Colonic mucosa (tissue), 4 donors: ENCODE results near the gene SMIM35. TPM values are rescaled to one million over a fixed set of nuclear protein-coding genes. Genes with fewer than 3 reads are reported as not detected.
"Not testable (repeated sequence)": the region's sequence is repeated elsewhere in the genome, so short reads cannot be mapped to it uniquely, and the experiment has no call there.

Source experiments
- DNase-seq: peaks from one replicate; pipeline ENCODE4 v3.0.0-alpha.2; 2020
- H3K27ac ChIP-seq: fragments of 200-600 bp; one replicate; pipeline ENCODE4 v1.8.0; 2021
- H3K27me3 ChIP-seq: fragments of 200-600 bp; one replicate; pipeline ENCODE4 v1.8.0; 2021
- H3K36me3 ChIP-seq: fragments of 200-600 bp; one replicate; pipeline ENCODE4 v1.8.0; 2021
- H3K4me1 ChIP-seq: fragments of 200-600 bp; one replicate; pipeline ENCODE4 v1.8.0; 2021; ENCODE audit warnings: mild to moderate bottlenecking
- H3K4me3 ChIP-seq: fragments of 200-600 bp; one replicate; pipeline ENCODE4 v1.8.0; 2021
- H3K9ac ChIP-seq, 2 donors: one replicate each; pipeline ENCODE4 v1.7.0; 2013; ENCODE audit warnings: control low read depth in 2 of 2, low read depth in 2 of 2, low read length in 2 of 2
- H3K9me3 ChIP-seq: fragments of 200-600 bp; one replicate; pipeline ENCODE4 v1.8.0; 2021
- intact Hi-C: fragments of 100-400 bp; cut with DNase I; formaldehyde crosslinking; loops from one replicate; pipeline ENCODE4 v1.14.1; 2022
- total RNA-seq, 2 donors: library from RNA; stranded (reverse); fragmentation: NEBNext Ultra II Directional in 1 of 2; extraction: Animal tissue kit (Norgen Biotek cat#: 25700) in 1 of 2; gene quantifications; one replicate each; pipeline ENCODE4 v1.2.1, GENCODE V29; 2021
- TF ChIP-seq, protein P1 (sequence below): fragments of 200-600 bp; IDR thresholded peaks from one replicate; pipeline ENCODE4 v1.8.0; 2022; ENCODE audit warnings: antibody characterized with exemption, mild to moderate bottlenecking
- donor health status: healthy.
- donor health status: DM: no; HTN: no; CAD: no.
- donor health status: DM: no; HTN: no; CAD: no.

SMIM35 gene
- total RNA-seq, 2 donors from 2014 or later, result not detected

DNA sequence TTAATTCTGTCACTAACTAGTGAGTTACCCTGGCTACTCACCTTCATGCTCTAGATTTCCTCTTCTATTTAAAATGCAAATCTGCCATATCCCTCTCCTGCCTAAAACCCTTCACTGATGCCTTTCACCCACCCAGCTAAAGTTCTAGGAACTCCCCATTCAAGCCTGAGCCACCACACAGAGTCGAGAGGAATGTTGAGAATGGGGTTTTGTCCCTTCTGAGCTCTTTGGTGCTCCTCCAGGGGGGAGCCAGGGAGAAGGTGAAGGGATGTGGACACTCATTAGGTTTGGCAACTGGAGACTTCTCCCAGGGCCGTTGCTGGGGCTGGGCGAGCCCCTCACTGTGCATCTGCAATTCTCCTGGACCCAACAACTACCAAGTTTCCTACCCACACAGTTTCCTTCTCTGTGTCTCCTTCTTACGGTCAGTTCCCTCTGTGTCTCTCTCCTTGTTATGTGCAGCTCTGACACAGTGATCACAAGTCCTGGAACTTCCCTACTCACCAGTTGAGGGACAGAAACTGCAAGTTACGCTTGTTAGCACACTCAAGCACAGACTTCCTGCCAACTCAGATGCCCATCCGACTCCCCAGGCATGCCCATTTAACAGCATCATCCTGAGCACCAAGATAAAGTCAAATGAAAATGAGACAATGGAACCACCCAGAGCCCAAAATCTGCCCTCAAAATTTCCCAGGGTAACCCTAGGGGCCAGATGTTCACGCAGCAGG lies 107.1 kb downstream of the SMIM35 start:
- H3K27me3 ChIP-seq, result no peaks in the 10 kb centered on the region
- no peaks in the 10 kb centered on the region for H3K36me3 ChIP-seq
- H3K27ac ChIP-seq, result peak overlapping the region; percentile 26
- intact Hi-C loops, result no loop called here
- no peak overlapping the region for H3K4me3 ChIP-seq
- TF ChIP-seq, protein P1, sequence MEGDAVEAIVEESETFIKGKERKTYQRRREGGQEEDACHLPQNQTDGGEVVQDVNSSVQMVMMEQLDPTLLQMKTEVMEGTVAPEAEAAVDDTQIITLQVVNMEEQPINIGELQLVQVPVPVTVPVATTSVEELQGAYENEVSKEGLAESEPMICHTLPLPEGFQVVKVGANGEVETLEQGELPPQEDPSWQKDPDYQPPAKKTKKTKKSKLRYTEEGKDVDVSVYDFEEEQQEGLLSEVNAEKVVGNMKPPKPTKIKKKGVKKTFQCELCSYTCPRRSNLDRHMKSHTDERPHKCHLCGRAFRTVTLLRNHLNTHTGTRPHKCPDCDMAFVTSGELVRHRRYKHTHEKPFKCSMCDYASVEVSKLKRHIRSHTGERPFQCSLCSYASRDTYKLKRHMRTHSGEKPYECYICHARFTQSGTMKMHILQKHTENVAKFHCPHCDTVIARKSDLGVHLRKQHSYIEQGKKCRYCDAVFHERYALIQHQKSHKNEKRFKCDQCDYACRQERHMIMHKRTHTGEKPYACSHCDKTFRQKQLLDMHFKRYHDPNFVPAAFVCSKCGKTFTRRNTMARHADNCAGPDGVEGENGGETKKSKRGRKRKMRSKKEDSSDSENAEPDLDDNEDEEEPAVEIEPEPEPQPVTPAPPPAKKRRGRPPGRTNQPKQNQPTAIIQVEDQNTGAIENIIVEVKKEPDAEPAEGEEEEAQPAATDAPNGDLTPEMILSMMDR, result no peak
- H3K9ac ChIP-seq, result no peak overlapping the region
- no peak for DNase-seq
- H3K9me3 ChIP-seq, result no peaks in the 10 kb centered on the region
- no peaks in the 10 kb centered on the region for H3K4me1 ChIP-seq

DNA sequence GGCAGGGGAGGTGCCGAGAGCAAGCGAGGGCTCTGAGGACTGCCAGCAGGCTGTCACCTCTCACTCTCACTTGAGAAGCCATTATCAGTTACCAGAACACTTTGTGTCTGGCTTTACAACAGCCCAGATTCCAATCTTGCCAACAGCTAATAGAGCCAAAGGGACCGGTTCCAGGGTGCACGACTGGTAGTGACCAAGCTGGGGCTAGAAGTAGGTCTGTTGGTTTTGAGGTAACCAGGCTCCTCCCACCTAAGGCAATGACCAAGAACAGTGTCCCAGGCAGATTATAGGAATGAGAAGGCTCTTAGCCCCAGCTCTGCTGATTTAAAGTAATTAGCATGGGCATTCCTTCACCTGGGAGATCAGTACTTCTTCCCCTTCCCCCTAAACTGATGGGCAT lies 107.8 kb downstream of the SMIM35 start:
- Histone ChIP-seq H3K27me3 (no peaks in the 10 kb centered on the region), H3K4me3 (no peak overlapping the region), H3K9me3 (no peaks in the 10 kb centered on the region), H3K36me3 (no peaks in the 10 kb centered on the region), H3K27ac (peak overlapping the region; percentile 26), H3K9ac (no peak overlapping the region), H3K4me1 (no peaks in the 10 kb centered on the region)
- DNase-seq, result no peak
- TF ChIP-seq, protein P1, result no peak
- intact Hi-C loops, result no loop called here

DNA sequence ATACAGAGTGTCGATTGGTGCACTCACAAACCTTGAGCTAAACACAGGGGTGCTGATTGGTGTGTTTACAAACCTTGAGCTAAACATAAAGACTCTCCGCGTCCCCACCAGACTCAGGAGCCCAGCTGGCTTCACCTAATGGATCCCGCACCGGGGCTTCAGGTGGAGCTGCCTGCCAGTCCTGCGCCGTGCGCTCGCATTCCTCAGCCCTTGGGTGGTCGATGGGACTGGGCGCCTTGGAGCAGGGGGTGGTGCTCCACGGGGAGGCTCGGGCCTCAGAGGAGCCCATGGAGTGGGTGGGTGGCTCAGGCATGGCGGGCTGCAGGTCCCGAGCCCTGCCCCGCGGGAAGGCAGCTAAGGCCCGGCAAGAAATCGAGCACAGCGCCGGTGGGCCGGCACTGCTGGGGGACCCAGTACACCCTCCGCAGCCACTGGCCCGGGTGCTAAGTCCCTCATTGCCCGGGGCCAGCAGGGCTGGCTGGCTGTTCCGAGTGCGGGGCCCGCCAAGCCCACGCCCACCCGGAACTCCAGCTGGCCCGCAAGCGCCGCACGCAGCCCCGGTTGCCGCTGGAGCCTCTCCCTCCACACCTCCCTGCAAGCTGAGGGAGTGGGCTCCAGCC lies 108.4 kb downstream of the SMIM35 start:
- intact Hi-C loops, result not testable (repeated sequence)

DNA sequence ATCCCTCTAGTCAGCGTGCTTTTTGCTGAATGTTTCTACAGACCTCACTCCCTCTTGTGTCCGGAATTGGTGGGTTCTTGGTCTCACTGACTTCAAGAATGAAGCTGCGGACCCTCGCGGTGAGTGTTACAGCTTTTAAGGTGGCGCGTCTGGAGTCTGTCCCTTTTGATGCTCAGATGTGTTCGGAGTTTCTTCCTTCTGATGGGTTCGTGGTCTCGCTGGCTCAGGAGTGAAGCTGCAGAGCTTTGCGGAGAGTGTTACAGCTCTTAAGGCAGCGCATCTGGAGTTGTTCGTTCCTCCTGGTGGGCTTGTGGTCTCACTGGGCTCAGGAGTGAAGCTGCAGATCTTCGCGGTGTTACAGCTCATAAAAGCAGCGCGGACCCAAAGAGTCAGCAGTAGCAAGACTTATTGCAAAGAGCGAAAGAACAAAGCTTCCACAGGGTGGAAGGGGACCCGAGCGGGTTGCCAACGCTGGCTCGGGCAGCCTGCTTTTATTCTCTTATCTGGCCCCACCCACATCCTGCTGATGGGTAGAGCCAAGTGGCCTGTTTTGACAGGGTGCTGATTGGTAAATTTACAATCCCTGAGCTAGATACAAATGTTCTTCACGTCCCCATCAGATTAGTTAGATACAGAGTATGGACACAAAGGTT lies 109.0 kb downstream of the SMIM35 start:
- intact Hi-C loops, H3K4me3 ChIP-seq, H3K9ac ChIP-seq, H3K9me3 ChIP-seq, H3K27ac ChIP-seq, H3K36me3 ChIP-seq, H3K27me3 ChIP-seq, DNase-seq: not testable (repeated sequence)
- H3K4me1 ChIP-seq, result peaks cover 10% of the 10 kb centered on the region

More for the DNA sequence above, 108.4 kb downstream of the SMIM35 start:
- not testable (repeated sequence) for H3K4me1 ChIP-seq, H3K36me3 ChIP-seq, H3K9ac ChIP-seq, H3K4me3 ChIP-seq, H3K9me3 ChIP-seq, H3K27me3 ChIP-seq, H3K27ac ChIP-seq, DNase-seq

DNA sequence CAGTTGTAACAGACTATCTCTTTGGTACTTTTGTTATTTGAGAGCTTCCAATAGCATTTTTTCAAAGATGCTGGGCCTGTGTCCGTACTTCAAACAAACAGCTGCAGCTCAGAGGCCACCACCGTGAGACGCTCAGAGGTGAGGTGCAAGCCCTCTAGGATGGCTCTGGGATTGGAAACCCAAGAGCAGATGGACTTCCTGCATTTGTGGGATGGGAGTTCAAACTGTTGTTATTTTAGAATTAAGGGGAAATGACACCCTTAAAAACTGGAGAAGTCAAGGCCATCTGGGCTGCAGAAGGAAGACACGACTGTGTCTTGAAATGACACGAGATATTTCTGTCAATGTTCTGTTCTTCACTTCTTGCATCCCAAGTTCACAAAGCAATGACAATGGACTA lies 109.7 kb downstream of the SMIM35 start:
- H3K27ac ChIP-seq, result no peak overlapping the region
- intact Hi-C loops, result no loop called here
- H3K27me3 ChIP-seq, result no peaks in the 10 kb centered on the region

DNA sequence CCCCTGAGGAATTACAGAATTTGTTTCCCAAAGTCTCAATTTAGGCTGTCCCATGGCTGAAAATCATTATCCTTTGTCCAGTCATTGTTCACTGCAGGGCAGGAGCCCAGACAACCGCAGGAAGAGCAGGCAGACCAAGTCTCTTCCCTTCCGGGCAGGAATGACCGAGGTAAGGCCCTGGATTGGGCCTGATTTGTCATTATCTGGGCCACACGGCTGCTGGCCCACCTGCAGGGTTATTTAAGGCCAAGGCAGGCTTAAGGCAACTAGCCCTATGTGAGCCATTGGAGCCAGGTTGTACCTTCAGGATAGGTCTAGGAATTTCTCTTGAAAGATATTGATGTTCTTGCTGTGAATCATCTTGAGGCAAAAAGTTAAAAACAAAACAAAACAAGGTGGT lies 110.3 kb downstream of the SMIM35 start:
- no peak overlapping the region for H3K27ac ChIP-seq
- intact Hi-C loops, result no loop called here
- H3K9ac ChIP-seq, result no peak overlapping the region
- DNase-seq, result no peak
- no peaks in the 10 kb centered on the region for H3K27me3 ChIP-seq
- H3K9me3 ChIP-seq, result no peaks in the 10 kb centered on the region
- H3K4me1 ChIP-seq, result peaks cover 11% of the 10 kb centered on the region
- TF ChIP-seq, protein P1, result no peak
- H3K4me3 ChIP-seq, result no peak overlapping the region
- H3K36me3 ChIP-seq, result no peaks in the 10 kb centered on the region

More for the DNA sequence above, 109.7 kb downstream of the SMIM35 start:
- H3K4me1 ChIP-seq, result peaks cover 11% of the 10 kb centered on the region
- TF ChIP-seq, protein P1, result no peak
- no peak for DNase-seq
- H3K36me3 ChIP-seq, result no peaks in the 10 kb centered on the region
- H3K9me3 ChIP-seq, result no peaks in the 10 kb centered on the region
- H3K9ac ChIP-seq, result no peak overlapping the region
- no peak overlapping the region for H3K4me3 ChIP-seq
